Stimulated activated CD8-positive, alpha-beta memory T cell treated with anti-CD3 and anti-CD28 coated beads, Interleukin-2, amount 100 ng/mL, for 1 hour (primary cell): ENCODE results near the gene ABHD14A.

Experiments
- DNase-seq, 2 donors: peaks; one replicate each; pipeline ENCODE4 v3.0.0-alpha.2; 2020; ENCODE audit warnings: low read depth in 2 of 2

The ABHD14A gene

GRCh38 chr3:51997172-51997571, 22.3 kb downstream of the ABHD14A start:
- DNase-seq, result no peak

GRCh38 chr3:51997935-51998596, 23.2 kb downstream of the ABHD14A start:
- no peak for DNase-seq

GRCh38 chr3:51998774-51999173, 23.9 kb downstream of the ABHD14A start:
- no peak for DNase-seq

- no peak for DNase-seq
Measured at GRCh38 chr3:51999846-52000245, 25.0 kb downstream of the ABHD14A start.

- peak; percentile 74 to 76 for DNase-seq
Measured at GRCh38 chr3:52001443-52001974, 26.6 kb downstream of the ABHD14A start.

DNA sequence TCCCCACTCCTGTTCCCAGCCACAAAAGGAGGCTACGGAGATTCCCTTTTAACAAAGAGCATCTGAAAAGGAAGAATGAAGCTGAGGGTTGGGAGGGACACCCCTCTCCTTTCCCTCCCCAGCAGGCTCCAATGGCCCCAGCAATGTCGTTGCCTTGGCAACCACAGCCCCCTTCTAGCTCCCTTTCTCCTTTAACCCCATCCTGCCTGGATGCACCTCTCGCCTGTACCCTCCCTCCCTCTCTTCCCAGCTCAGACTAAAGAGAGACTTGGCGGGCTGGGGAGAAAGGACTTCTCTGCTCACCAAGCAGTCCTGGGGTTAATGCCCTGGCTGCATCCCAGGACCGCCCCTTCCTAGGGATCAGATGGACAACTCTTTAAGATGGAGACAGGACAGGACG, 27.9 kb downstream of the ABHD14A start:
- no peak for DNase-seq

- no peak for DNase-seq
Measured at GRCh38 chr3:52004163-52004787, 29.4 kb downstream of the ABHD14A start.

- DNase-seq, result no peak
Measured at GRCh38 chr3:52004906-52005395, 30.1 kb downstream of the ABHD14A start.

- no peak for DNase-seq
Measured at GRCh38 chr3:52005571-52005986, 30.7 kb downstream of the ABHD14A start.

DNA sequence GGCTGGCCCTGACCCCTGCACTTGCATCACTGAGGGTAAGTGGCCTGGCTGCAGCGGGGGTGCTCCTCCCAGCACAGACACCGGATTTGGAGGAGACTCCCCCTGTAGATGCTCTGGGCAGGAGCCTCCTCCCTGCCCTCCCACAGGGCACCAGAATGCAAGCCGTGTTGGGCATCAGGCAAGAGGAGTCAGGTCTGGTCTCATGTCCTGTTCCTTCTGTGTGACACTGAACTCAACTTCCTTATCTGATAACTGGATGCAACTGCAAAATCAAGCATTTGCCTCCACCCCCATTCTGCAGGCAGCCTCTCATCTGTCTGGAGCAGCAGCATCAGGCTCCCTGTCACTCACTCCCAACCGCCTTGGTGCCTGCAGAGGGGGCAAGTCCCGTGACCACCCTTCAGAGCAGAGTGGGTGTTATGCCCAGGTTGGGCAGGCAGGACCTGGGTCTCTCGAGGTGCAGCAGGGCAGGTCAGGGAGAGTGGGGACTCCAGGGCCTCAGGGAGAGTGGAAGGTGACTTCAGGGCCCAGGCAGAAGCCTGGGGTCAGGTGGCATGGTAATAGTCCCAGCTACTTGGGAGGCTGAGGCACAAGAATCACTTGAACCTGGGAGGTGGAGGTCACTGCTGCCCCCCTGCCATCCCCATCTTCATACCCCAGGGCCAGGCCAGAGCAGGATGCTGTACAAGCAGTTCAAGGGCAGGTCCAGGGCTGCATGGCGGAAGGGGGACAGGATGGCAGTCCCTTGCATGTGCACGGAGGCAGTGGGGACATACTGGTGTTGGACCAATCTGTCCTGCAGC, 31.4 kb downstream of the ABHD14A start:
- DNase-seq, result no peak

- no peak for DNase-seq
Measured at GRCh38 chr3:52006820-52007133, 31.9 kb downstream of the ABHD14A start.

DNA sequence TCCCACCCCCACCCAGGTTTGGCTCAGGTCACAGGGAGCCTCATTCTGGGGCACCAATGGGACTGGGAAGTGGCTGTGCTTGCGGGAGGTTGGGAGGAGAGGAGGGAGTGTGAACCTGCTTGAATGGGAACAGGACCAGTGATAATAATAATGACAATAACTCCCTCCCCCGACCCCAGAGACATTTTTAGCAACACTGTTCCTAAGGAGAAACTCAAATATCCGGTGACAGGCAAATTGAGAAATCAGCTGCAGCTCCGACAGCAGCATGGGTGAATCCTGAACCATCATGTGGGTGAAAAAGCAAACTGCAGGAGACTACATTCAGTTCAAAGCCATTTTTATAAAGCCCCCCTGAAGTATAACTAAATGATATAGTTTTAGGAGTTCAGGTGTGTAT, 32.4 kb downstream of the ABHD14A start:
- no peak for DNase-seq

DNA sequence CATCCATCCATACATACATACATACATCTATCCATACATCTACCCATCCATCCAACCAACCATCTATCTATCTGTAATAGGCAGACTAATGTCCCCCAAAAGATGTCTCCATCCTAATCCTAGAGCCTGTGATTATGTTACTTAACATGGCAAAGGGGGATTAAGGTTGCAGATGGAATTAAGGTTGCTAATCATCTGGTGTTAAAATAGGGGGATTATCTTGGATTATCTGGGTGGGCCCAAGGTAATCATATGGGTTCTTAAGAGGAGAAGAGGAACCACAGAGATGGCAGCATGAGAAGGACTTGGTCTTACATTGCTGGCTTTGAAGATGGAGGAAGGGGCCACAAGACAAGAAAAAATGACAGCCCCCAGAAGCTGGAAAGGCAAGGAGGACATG, 35.6 kb downstream of the ABHD14A start:
- DNase-seq, result no peak

DNA sequence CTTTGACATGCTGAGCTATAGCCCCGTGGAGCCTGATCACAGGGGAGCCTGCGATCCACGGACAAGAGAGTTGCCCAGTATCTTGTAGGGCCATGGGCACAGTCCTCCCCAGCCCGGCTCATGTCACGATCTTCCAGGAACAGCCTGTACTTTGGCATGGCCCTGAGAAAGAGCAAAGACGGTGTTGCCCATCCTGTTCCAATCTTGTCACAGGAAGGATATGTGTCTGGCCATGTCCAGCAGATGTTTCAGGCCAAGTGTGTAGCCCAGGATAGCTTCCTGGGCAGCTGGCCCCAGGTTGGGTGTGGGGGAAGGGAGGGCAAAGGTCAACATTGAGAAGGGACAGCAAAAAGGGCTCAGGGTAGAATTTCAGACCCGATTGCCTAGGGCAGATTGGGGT, 37.8 kb downstream of the ABHD14A start:
- no peak for DNase-seq

DNA sequence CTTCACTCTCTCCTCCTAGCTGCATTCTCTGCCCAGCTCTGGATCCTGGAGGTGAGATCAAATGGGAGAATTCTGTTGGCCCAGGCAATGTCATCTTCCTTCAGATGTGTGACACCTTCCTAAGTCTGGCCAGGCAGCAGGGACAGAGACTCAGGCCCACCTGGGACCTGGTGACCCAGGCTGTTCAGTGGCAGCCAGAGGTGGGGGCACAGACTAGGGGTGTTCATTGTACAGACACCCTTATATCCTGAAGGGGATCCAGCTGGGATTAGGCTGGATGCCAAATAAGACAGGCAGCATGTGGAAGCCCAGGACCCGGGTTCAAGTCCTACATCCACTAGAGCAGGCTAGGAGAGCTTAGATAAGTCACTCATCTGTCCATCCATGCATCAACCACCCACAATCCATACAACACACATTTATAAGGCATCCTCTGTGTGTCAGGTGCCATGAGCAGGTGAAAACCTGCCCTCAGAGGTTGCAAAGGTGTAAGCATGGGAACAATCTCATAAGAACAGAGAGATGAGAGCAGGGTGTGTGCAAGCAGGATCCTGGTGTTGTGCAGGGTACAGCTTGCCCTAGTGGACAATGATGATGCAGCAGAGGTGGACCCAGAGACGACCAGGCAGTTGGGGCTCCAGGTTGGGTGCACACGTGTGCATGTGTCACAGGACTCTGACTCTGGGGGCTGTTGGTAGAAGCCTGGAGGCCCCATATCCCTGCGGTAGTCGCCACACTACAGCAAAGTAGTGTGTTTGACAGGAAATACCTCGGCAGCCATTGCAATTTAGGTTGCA, 39.1 kb downstream of the ABHD14A start:
- no peak for DNase-seq

GRCh38 chr3:52014613-52015012, 39.7 kb downstream of the ABHD14A start:
- no peak for DNase-seq

DNA sequence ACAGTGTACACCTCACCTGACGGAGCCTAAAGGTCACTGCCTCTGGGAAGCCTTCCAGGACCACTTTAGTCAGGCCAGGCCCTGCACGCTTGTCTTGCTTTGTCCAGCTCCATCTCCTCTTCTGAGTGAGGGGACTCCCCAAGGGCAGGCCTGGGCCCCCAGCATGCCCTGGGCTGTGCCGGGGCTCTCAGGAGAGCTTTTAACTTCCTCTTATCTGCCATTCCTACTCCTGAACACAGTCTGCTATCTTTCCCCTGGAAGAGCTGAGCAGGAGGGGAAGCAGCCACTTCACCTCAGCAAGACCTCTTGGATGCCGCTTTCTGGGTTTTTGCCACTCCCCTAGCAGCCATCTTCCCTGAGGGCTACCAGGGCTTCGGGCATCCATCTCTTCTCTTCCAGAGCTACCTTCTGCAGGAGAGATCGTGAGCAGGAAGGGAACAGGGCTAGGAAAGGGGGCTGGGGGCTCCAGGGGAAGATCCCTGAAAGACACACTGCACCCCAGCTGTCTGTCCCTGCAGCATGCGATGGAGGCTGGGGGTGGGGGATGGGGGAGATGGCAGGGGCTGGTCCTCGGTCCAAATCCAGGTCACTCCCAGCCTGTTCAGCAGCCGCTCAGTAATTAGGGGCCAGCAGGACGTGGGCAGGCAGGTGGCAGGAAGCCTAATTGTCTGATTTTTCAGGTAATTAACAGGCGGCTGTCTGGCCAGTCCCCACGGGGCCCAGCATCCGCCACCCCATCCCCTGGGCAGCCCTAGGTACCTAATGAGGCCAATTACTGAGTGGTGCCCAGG, 40.8 kb downstream of the ABHD14A start:
- DNase-seq, result no peak

- DNase-seq, result no peak
Measured at GRCh38 chr3:52017586-52017985, 42.7 kb downstream of the ABHD14A start.

DNA sequence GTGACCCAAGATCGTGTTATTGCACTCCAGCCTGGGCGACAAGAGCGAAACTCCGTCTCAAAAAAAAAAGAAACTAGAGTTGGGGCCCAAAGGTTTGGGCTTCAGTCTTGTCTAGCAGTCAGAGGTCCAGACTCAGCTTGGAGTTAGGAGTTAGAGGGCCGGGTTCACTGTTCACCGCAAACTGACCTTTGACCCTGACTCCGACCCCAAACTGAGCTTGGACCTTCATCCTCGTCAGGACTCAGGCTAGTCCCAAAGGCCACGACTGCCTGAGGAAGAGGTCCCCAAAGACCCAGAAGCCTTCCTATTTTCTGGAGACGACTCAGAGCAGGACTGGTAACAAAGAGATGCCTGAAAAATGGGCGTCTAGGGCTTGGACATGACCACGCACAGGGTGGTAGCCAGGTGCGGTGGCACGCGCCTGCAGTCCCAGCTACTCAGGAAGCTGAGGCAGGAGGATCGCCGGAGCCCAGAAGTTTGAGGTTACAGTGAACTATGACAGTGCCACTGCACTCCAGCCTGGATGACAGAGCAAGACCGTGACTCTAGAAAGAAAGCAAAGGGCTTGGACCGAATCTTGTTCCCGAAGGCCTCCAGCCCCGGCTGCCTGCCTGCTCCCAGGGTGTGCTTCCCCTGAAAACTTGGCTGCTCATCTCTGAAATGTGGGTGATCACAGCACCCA, 43.6 kb downstream of the ABHD14A start:
- DNase-seq, result no peak

GRCh38 chr3:52019352-52020080, 44.7 kb downstream of the ABHD14A start:
- no peak for DNase-seq
